ENCODE results near the gene CHD2.
"Not testable (repeated sequence)": the region's sequence is repeated elsewhere in the genome, so short reads cannot be mapped to it uniquely, and the experiment has no call there.

CHD2 gene

GRCh38 chr15:92906563-92907081 is 6.5 kb downstream of the CHD2 start:
- peak; percentile 57 for DNase-seq

GRCh38 chr15:92907229-92907628 is 7.1 kb downstream of the CHD2 start:
- DNase-seq: no peak

- DNase-seq: peak; percentile 29
Measured at GRCh38 chr15:92907896-92908712, 8.0 kb downstream of the CHD2 start.

- DNase-seq: no peak
Measured at GRCh38 chr15:92908713-92909057, 8.6 kb downstream of the CHD2 start.

- DNase-seq: no peak
Measured at GRCh38 chr15:92909136-92909781, 9.1 kb downstream of the CHD2 start.

- DNase-seq: no peak
Measured at GRCh38 chr15:92910451-92910850, 10.3 kb downstream of the CHD2 start.

- DNase-seq: no peak
Measured at GRCh38 chr15:92914103-92914499, 14.0 kb downstream of the CHD2 start.

- DNase-seq: no peak
Measured at GRCh38 chr15:92914768-92915221, 14.7 kb downstream of the CHD2 start.

- DNase-seq: no peak
Measured at GRCh38 chr15:92915766-92916435, 15.8 kb downstream of the CHD2 start.

GRCh38 chr15:92917598-92918407 is 17.7 kb downstream of the CHD2 start:
- peak; percentile 86 for DNase-seq

GRCh38 chr15:92918881-92919280 is 18.8 kb downstream of the CHD2 start:
- not testable (repeated sequence) for DNase-seq

- no peak for DNase-seq
Measured at GRCh38 chr15:92920595-92921161, 20.6 kb downstream of the CHD2 start.

- DNase-seq: no peak
Measured at GRCh38 chr15:92921215-92922131, 21.3 kb downstream of the CHD2 start.

GRCh38 chr15:92922418-92923002 is 22.4 kb downstream of the CHD2 start:
- no peak for DNase-seq

- DNase-seq: no peak
Measured at GRCh38 chr15:92924216-92924615, 24.1 kb downstream of the CHD2 start.

- no peak for DNase-seq
Measured at GRCh38 chr15:92925454-92925853, 25.3 kb downstream of the CHD2 start.

GRCh38 chr15:92928225-92928750 is 28.2 kb downstream of the CHD2 start:
- DNase-seq: no peak

- DNase-seq: no peak
Measured at GRCh38 chr15:92929002-92929401, 28.9 kb downstream of the CHD2 start.

- DNase-seq: no peak
Measured at GRCh38 chr15:92930054-92930621, 30.0 kb downstream of the CHD2 start.

- DNase-seq: no peak
Measured at GRCh38 chr15:92930776-92931175, 30.7 kb downstream of the CHD2 start.

Measured in CD4-positive, alpha-beta T cell treated with Interferon gamma for 1 hour (primary cell).